Measurements from ENCODE around the gene KRTAP5-1. TPM values are rescaled to one million over a fixed set of nuclear protein-coding genes. Genes with fewer than 3 reads are reported as not detected.
"Not testable (repeated sequence)": the region's sequence is repeated elsewhere in the genome, so short reads cannot be mapped to it uniquely, and the experiment has no call there.

Gene KRTAP5-1
- total RNA-seq, 1 experiment from 2014 or later, result not detected

DNA sequence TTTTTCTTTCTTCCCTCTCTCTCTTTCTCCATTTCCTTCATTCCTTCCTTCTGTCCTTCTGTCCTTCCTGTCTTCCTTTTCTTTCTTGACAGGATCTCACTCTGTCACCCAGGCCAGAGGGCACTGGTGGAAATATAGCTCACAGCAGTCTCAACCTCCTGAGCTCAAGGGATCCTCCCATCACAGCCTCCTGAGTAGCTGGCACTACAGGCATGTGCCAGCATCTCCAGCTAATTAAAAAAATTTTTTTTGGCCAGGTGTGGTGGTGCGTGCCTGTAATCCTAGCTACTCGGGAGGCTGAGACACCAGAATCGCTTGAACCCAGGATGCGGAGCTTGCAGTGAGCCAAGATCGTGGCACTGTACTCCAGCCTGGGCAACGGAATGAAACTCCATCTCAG is 8.3 kb downstream of the KRTAP5-1 start:
- no peak overlapping the region for H3K27ac Mint-ChIP-seq (ENCODE audit: unreplicated experiment)
- H3K9me3 Mint-ChIP-seq (ENCODE audit: low read depth, unreplicated experiment), result peaks cover 3% of the 10 kb centered on the region
- H3K36me3 Mint-ChIP-seq (ENCODE audit: insufficient read depth, unreplicated experiment), result peaks cover 26% of the 10 kb centered on the region
- TF ChIP-seq, protein P1, sequence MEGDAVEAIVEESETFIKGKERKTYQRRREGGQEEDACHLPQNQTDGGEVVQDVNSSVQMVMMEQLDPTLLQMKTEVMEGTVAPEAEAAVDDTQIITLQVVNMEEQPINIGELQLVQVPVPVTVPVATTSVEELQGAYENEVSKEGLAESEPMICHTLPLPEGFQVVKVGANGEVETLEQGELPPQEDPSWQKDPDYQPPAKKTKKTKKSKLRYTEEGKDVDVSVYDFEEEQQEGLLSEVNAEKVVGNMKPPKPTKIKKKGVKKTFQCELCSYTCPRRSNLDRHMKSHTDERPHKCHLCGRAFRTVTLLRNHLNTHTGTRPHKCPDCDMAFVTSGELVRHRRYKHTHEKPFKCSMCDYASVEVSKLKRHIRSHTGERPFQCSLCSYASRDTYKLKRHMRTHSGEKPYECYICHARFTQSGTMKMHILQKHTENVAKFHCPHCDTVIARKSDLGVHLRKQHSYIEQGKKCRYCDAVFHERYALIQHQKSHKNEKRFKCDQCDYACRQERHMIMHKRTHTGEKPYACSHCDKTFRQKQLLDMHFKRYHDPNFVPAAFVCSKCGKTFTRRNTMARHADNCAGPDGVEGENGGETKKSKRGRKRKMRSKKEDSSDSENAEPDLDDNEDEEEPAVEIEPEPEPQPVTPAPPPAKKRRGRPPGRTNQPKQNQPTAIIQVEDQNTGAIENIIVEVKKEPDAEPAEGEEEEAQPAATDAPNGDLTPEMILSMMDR (IDR thresholded peaks at IDR 0.05; ENCODE audit: unreplicated experiment), result no peak
- no TSS peak for BruUV-seq (replicated peaks)
- H3K27me3 Mint-ChIP-seq (ENCODE audit: unreplicated experiment), result no peaks in the 10 kb centered on the region
- H3K4me3 Mint-ChIP-seq (ENCODE audit: low read depth, unreplicated experiment), result no peak overlapping the region
- H3K4me1 Mint-ChIP-seq (ENCODE audit: low read depth, unreplicated experiment), result no peaks in the 10 kb centered on the region
- CTCF ChIA-PET, result interaction anchor here (1.2 kb wide), 1 partner anchor 30 kb away, joined by 4 read pairs; no protein-coding TSS in a partner anchor
- no peak for DNase-seq
- intact Hi-C loops (cut with micrococcal nuclease; ENCODE audit: unreplicated experiment), result no loop called here

DNA sequence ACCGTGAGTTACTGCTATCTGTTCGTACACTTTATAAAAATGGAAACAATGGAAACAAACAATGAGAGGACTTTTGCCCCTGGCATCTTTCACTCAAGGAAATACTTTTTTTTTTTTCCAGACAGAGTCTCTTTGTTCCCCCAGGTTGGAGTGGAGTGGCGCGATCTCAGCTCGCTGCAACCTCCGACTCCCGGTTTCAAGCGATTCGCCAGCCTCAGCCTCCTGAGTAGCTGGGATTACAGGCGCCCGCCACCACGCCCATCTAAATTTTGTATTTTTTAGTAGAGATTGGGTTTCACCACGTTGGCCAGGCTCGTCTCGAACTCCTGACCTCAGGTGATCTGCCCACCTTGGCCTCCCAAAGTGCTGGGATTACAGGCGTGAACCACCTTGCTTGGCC is 9.3 kb downstream of the KRTAP5-1 start:
- H3K36me3 Mint-ChIP-seq (ENCODE audit: insufficient read depth, unreplicated experiment), result peaks cover 33% of the 10 kb centered on the region
- H3K9me3 Mint-ChIP-seq (ENCODE audit: low read depth, unreplicated experiment); H3K4me1 Mint-ChIP-seq (ENCODE audit: low read depth, unreplicated experiment); H3K27ac Mint-ChIP-seq (ENCODE audit: unreplicated experiment); H3K27me3 Mint-ChIP-seq (ENCODE audit: unreplicated experiment); BruUV-seq (replicated peaks); H3K4me3 Mint-ChIP-seq (ENCODE audit: low read depth, unreplicated experiment); DNase-seq: not testable (repeated sequence)
- CTCF ChIA-PET, result interaction anchor here (3.0 kb wide), 1 partner anchor 29 kb away, joined by 92 read pairs; no protein-coding TSS in a partner anchor
- intact Hi-C loops (cut with micrococcal nuclease; ENCODE audit: unreplicated experiment), result loop anchor here (2.0 kb wide), 2 partner anchors 21 to 29 kb away; no protein-coding TSS in a partner anchor

DNA sequence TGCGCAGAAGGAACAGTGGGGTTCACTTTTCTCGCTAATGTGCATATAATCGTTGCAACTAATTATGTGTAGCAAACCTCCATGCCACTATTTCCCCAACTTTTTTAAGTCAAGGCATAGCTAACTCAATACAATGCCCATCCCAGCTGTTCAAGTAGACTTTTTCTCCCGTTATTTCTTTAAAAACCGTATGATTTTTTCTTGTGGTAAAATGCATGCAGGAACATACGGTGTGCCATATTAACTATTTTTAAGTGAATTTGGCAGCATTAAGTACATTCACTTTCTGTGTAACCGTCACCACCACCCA is 10.2 kb downstream of the KRTAP5-1 start:
- no TSS peak for BruUV-seq (replicated peaks)

DNA sequence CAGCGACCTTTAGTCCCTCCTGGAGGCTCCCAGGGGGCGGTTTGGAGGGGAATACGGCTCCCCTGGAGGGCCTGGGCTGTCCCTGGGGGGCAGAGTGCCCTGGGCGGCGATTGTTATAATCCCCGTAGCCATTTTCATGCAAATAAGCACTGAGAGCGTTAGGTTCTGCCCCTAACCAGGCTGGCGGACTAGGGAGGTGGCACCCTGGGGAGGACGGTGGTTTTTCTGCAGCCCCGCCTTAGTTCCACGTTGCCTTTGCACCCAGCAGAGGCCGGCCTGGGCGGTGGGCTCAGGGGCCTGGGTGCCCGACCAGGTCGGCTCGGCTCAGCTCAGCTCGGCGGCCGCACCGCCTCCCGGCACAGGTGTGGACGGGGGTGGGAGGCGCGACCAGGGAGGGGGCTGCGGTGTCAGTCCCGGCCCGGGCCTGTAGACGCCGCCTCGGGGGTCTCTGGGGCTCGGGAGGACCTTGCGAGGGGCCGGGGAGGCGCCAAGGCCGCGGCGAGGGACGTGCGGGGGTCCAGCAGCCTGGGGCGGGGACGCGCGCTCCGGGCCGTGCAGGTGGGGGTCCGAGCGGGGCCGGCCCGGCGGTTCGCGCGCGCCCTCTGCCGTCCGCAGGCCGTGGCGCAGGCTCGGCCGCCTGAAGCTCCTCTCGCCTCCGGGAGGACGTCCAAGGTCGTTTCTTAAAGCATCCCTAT is 10.7 kb downstream of the KRTAP5-1 start:
- no TSS peak for BruUV-seq (replicated peaks)
- peak overlapping the region; percentile 65 for H3K27ac Mint-ChIP-seq (ENCODE audit: unreplicated experiment)
- DNase-seq, result peak; percentile 72
- peaks cover 3% of the 10 kb centered on the region for H3K9me3 Mint-ChIP-seq (ENCODE audit: low read depth, unreplicated experiment)
- TF ChIP-seq, protein P1 (IDR thresholded peaks at IDR 0.05; ENCODE audit: unreplicated experiment), result peak; percentile 81
- H3K4me3 Mint-ChIP-seq (ENCODE audit: low read depth, unreplicated experiment), result peak overlapping the region; percentile 77
- intact Hi-C loops (cut with micrococcal nuclease; ENCODE audit: unreplicated experiment), result loop anchor here (2.0 kb wide), 2 partner anchors 20 to 28 kb away; no protein-coding TSS in a partner anchor
- H3K4me1 Mint-ChIP-seq (ENCODE audit: low read depth, unreplicated experiment), result peaks cover 3% of the 10 kb centered on the region
- CTCF ChIA-PET, result interaction anchor here (0.7 to 3.0 kb wide), 14 partner anchors 8 to 426 kb away, joined by 3 to 92 read pairs (median 4); no protein-coding TSS in a partner anchor
- H3K36me3 Mint-ChIP-seq (ENCODE audit: insufficient read depth, unreplicated experiment), result peaks cover 42% of the 10 kb centered on the region
- no peaks in the 10 kb centered on the region for H3K27me3 Mint-ChIP-seq (ENCODE audit: unreplicated experiment)

More for the DNA sequence above, 10.2 kb downstream of the KRTAP5-1 start:
- peaks cover 3% of the 10 kb centered on the region for H3K9me3 Mint-ChIP-seq (ENCODE audit: low read depth, unreplicated experiment)
- H3K36me3 Mint-ChIP-seq (ENCODE audit: insufficient read depth, unreplicated experiment), result peaks cover 37% of the 10 kb centered on the region
- TF ChIP-seq, protein P1 (IDR thresholded peaks at IDR 0.05; ENCODE audit: unreplicated experiment), result no peak
- CTCF ChIA-PET, result interaction anchor here (0.7 to 3.0 kb wide), 11 partner anchors 8 to 426 kb away, joined by 3 to 92 read pairs (median 4); no protein-coding TSS in a partner anchor
- no peaks in the 10 kb centered on the region for H3K4me1 Mint-ChIP-seq (ENCODE audit: low read depth, unreplicated experiment)
- no peak overlapping the region for H3K27ac Mint-ChIP-seq (ENCODE audit: unreplicated experiment)
- intact Hi-C loops (cut with micrococcal nuclease; ENCODE audit: unreplicated experiment), result loop anchor here (2.0 kb wide), 2 partner anchors 20 to 28 kb away; no protein-coding TSS in a partner anchor
- H3K4me3 Mint-ChIP-seq (ENCODE audit: low read depth, unreplicated experiment), result peak overlapping the region; percentile 77
- no peak for DNase-seq
- no peaks in the 10 kb centered on the region for H3K27me3 Mint-ChIP-seq (ENCODE audit: unreplicated experiment)

DNA sequence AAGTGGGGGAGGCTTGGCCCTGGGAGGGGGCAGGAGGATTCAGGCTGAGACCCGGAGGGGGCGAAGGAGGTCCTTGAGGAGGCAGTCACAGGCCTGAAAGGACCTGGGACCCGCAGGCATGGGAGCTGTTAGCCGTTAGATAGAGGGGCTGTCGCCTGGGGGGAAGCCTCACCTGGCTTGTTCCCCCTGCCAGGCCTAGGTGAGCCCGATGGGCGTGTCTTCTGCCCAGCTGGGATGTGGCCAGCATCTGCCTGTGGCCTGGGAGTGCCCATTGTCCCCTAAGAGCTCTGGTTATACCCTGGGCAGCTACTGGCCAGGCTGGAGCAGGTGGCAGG is 11.2 kb downstream of the KRTAP5-1 start:
- DNase-seq, result peak; percentile 81
- Mint-ChIP-seq H3K27ac (ENCODE audit: unreplicated experiment) (peak overlapping the region; percentile 65), H3K9me3 (ENCODE audit: low read depth, unreplicated experiment) (peaks cover 3% of the 10 kb centered on the region), H3K4me3 (ENCODE audit: low read depth, unreplicated experiment) (peak overlapping the region; percentile 77), H3K36me3 (ENCODE audit: insufficient read depth, unreplicated experiment) (peaks cover 41% of the 10 kb centered on the region), H3K27me3 (ENCODE audit: unreplicated experiment) (no peaks in the 10 kb centered on the region), H3K4me1 (ENCODE audit: low read depth, unreplicated experiment) (peaks cover 7% of the 10 kb centered on the region)
- BruUV-seq (replicated peaks), result no TSS peak
- TF ChIP-seq, protein P1 (IDR thresholded peaks at IDR 0.05; ENCODE audit: unreplicated experiment), result no peak
- CTCF ChIA-PET, result interaction anchor here (0.6 to 3.0 kb wide), 11 partner anchors 8 to 421 kb away, joined by 3 to 92 read pairs (median 4); no protein-coding TSS in a partner anchor
- intact Hi-C loops (cut with micrococcal nuclease; ENCODE audit: unreplicated experiment), result loop anchor here (2.0 kb wide), 2 partner anchors 19 to 27 kb away; no protein-coding TSS in a partner anchor
